ENCODE measurements around the gene CHD6.

GRCh38 chr20:41654292-41654691 lies 36.1 kb upstream of the CHD6 start:
- TF ChIP-seq CTCF (IDR thresholded peaks at IDR 0.05) (no peak), POLR2A (IDR thresholded peaks at IDR 0.05) (no peak)

Data from heart left ventricle (tissue), 13 donors.